CD4-positive, alpha-beta T cell treated with Interleukin-6 at 100 ng/mL for 8 hours (primary cell): ENCODE measurements around the gene PRTG.
"Not testable (repeated sequence)": the region's sequence is repeated elsewhere in the genome, so short reads cannot be mapped to it uniquely, and the experiment has no call there.

Experiments used
- DNase-seq: peaks from one replicate; pipeline ENCODE4 v3.0.0-alpha.2; 2020; ENCODE audit warnings: mixed read lengths, low spot score

The PRTG gene

DNA sequence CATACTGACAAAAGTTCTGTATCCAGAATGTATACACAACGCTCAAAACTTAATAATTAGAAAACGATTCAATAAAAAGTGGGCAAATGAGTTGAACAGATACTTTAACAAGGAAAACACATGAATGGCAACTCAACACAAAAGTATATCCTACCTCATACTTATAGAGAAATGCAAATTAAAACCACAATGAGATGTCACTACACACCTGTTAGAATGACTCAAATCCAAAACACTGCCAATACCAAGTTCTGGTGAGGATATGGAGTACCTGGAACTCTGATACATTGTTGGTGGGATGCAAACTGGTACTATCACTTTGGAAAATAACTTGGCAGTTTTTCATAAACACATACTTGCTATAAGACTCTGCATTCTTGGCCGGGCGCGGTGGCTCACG is 42.1 kb downstream of the PRTG start:
- DNase-seq, result no peak

DNA sequence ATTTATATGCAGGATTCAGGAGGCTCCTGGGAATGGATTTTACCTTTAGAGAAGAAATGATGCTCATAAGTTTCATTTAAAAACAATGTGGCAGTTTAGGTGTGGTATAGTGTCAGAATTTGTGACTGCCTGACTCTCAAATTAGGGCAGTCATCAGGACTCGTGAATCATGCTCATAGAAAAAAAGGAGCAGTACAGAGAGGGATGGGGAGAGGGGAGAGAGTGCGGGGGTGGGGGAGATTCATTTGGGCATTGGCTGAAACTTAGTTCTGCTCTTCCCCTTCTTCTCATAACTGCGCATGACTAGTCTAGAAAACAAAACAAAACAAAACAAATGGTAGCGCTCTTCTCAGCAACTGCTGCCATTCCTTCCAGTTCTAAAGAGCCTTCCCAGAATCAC is 44.3 kb downstream of the PRTG start:
- no peak for DNase-seq

DNA sequence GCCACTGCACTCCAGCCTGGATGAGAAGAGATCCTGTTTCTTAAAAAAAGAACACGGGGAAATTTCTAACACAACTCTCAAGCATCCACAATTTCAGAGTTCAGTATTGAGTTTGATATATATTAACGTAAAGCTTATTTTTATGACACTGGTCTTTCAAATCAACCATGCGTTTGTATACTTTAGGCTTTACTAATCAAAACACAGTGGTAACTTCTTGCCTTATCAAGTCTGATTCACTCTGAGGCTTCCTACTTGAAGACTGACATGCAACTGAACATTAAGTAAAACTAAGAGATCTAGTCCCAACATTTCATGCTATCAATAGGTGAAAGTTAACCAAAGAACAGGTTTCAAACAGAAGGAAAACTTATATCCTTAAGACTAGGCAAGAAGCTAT is 46.7 kb downstream of the PRTG start:
- DNase-seq, result no peak

DNA sequence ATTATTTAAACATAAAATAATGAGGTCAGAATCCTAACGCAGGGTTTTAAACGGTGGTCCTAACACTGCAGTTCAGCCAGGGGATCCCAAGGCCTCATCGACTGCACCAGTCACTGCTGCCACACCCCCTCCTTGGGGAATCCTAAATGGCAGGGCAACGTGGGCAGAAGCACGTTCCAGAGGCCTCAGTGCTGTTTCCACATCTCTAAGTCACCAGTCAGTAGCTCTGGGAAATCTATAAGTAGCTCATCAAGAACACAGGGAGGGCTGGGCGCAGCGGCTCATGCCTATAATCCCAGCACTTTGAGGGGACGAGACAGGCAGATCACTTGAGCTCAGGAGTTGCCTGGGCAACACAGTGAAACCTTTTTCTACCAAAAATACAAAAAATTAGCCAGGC is 47.5 kb downstream of the PRTG start:
- no peak for DNase-seq

DNA sequence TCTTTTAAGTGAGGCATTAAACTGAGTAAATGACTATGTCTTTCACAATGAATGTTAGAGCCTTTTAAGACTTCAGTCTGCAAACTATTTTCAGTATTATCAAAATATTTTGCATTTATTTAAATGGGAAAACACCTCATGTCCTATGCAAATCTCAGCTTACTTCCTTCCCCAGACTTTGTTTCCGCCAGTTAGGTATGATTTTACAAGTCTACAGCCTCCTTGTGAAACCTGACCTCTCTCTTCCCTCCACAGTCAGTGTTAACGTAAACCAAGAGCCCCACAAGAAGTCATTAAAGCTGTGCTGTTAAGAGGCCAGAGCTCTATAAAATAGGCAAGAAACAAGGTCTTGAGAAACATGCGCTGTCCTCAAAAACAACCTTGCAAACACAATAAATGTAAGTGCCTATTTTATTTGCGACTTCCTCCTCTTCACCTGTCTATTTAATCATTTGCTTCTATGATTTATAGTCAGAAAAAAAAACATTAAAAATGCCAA is 48.3 kb downstream of the PRTG start:
- no peak for DNase-seq

DNA sequence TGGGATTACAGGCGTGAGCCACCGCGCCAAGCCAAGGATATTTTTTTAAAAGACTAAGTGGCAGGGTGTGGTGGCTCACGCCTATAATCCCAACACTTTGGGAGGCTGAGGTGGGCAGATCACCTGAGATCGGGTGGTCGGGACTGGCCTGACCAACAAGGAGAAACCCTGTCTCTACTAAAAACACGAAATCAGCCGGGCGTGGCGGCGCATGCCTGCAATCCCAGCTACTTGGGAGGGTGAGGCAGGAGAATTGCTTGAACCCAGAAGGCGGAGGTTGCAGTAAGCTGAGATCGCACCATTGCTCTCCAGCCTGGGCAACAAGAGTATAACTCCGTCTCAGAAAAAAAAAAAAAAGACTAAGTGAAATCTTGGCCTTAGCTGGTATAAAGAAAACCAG is 49.8 kb downstream of the PRTG start:
- DNase-seq, result not testable (repeated sequence)

DNA sequence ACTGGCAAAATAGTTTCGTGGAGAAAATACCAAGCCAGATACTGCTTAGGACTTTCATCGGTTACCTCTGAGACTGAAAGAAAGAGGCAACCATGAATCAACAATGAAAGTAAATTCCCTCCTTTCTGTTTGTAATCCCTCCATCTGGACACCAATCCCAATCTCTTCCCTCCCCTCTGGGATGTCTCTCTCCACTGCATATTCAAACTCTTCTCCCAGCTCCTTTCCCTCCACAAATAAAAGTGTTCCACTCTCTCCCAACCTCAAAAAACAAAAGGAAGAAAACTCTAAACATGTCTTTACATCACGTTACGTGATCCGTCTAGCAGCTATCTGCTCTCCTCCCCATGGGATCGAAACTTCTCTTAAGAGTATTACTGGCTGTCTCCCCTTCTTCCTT is 55.2 kb downstream of the PRTG start:
- DNase-seq, result no peak

DNA sequence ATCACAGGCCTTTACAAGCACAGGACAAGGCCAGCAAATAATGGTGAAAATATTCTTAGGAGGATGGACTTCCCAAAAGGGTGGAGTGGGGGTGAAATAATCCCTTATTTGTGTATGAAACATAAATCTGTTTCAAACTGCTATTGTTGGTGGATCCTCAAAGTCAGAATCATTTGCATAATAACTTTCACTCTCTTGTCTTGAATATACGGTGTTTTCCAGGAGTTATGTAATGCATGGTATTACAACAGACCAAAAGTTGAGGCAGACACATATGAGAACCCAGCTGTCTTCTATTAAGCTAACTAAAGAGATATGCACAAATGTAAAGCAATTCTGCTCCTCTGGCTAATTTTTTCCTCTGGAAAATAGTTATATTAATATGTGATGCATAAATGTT is 57.7 kb downstream of the PRTG start:
- DNase-seq, result no peak

DNA sequence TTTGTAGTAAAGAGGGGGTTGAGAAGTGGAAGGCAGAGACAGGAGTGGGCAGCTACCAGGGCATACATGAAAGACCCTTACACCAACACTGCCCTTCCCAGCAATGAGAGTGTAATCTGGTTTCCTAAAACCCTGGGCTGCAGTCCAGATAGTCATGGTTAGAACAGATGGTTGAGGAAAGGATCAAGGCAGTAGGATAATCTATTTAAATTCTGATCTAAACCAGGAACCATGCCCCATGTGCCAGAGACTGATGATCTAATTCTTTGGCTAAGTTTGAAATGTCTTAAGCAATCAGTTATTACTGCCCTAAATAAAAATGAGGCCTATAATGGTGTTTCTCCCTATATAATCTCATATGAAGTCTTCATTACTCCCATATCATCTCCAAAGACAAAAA is 59.6 kb downstream of the PRTG start:
- no peak for DNase-seq

DNA sequence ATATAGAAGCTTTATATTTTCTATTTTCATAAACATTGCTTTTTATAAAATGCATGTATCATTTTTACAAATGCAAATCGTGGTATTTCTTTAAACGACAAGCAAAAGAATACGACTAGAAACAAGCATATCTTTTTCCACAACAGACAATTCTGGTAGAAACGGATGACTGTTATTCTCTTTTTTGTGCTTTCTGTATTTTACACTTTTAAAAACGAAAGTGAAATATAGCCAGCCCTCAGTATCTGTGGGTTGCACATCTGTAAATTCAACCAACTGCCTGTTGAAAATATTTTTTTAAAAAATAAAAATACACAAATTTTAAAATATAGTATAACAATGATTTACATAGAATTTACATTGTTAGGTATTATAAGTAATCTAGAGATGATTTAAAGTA is 61.3 kb downstream of the PRTG start:
- DNase-seq, result no peak

DNA sequence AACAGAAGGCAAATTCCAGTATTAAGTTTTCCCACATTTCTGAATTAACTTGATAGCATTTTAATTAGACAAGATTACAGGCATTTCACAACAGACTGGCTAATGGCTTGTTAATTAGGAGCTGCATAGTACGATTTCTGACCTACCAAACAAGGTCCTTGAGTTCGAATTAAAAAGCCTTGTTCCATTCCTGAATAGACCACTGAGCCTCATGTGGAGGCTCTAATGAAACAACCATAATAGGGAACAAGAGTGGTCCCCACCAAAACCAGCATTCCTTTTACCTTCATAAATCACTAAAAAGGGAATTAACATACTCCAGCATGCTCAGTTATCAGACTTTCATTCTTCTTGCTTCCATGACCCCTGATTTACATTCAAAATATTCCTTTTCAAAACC is 66.4 kb downstream of the PRTG start:
- no peak for DNase-seq

DNA sequence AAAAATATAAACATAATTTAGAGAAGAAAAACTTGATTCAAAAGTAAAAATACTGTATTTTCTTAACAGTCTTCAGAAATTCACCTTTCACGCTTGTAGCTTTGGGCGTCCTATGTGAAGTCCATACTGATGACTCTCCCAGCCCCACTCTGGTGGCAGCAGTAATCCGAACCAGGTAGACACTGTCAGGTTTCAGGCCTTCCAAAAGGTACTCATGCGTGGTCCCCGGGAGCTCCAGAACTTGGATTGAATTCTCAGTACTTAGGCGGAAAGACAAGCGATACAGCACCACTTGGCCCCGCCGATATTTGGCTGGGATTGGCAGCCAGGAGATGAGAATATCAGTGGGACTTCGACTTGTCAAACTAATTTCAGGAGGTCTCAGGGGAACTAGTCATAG is 69.7 kb downstream of the PRTG start:
- no peak for DNase-seq

DNA sequence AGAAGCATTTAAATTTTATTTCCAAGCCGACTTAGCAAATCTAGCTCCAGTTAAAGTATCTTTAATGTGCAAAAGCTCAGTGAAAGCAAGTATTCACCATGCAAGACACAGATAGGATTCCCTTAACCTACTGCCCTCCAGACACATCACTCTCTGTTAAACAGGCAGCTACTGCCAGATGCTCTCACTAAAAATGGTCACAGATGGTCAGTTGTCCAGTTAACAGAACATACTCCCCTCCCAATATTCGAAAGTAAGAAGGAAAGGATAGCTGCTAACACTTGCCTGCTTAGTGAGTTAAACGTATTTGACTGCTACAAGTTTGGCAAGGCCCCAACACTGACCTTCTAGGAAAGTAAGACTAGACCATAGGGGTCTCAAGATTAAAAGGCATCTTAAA is 73.7 kb downstream of the PRTG start:
- DNase-seq, result no peak

DNA sequence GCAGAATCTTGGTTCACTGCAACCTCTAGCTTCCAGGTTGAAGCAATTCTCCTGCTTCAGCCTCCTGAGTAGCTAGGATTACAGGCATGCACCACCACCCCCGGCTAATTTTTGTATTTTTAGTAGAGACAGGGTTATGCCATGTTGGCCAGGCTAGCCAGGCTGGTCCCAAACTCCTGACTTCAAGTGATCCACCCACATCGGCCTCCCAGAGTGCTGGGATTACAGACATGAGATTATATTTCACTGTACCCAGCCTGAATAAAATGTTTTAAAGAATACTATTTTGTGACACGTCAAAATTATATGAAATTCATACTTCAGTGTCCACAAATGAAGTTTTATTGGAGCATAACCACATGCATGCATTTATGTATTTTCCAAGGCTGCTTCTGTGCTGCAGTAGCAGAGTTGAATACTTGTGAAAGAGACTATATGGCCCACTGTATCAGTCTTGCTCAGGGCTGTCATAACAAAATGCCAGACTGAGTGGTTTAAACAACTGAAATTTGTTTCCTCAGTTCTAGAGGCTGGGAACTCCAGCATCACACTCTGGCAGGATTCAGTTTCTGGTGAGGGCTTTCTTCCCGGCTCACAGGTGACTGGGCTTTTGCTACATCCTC is 77.2 kb downstream of the PRTG start:
- no peak for DNase-seq

DNA sequence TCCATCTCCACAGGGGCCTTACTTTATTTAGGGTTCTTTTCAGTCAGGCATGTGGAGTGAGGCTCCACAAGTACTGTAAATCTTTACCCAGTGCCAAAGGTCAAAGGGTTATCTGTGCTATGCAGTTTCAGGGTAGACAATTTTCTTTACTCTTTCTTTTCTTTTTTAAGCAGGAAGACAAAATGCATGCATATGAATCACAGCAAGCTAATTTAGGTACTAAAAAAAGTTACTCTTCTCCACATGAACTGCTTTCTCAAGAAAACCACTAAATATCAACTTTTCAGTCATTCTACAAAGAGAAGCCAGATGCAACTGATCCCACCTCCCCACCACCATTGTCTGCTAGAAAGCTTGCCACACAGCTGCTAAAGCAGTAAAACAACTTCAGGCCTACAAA is 81.5 kb downstream of the PRTG start:
- DNase-seq, result no peak

DNA sequence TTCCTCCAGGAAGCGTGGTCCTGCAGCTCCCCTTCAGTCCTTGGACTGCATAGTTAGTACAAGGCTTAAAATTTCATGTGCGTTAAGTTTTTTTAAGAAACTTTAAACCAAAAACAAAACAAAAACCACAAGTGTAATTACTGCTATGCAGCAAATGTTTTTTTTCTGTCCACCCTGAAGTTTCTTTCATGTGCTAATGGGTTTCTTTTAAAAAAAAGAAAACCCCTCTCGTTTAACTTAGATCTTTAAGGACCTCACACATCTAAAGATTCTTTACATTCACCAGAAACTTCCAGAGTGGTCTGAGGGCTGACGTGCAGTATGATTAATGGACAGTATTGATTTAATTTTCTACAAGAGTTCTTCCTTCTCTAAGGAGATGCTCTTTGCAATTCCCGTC is 82.8 kb downstream of the PRTG start:
- DNase-seq, result no peak

DNA sequence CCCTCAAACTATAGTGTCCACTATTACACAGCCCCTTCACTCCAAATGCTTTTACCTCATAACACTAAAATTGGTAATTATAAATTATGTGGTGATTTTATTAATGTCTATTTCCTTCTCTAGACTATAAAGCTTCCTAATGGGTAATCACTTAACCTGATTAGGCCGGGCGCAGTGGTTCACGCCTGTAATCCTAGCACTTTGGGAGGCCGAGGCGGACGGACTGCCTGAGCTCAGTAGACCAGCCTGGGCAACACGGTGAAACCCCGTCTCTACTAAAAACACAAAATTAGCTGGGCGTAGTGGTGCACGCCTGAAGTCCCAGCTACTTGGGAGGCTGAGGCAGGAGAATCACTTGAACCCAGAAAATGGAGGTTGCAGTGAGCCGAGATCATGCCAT is 83.5 kb downstream of the PRTG start:
- no peak for DNase-seq

DNA sequence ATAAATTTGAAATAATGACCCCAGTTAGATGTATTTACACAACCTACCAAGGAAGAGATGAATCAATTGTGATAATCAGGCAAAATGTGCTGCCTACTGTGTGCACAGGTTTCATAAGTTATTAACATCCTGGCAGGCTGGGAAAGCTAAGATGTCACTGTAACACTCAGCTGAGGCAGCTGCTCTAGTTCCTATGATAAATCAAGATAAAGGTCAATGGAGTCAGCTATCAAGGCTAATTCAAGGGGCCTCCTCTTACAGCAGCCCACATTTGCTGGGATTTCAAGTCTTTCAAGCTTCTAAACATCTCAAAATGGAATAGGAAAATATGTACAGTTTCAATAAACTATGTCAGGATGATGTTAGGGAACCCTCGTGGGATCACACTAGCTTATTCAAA is 84.1 kb downstream of the PRTG start:
- no peak for DNase-seq

DNA sequence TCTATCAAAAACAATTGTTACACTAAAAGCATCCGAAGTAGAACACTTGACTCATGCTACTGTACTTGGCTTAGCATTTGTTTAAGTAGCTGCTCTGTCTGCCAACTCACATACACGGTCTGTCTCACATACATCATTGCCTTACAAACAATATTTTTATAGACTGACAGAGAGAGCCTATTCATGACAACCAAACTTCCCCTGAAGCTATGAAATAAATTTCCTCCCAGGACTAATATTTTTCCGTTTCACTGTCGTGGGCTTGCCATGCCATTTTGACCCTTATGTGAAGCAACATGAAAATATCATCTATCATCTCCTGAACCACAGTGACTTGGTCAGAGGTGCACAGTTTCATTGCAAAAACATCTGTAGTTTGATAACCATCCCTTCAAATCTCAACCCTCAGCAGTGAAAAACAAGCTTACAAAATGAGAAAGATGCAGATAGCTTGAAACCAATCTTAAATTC is 88.4 kb downstream of the PRTG start:
- DNase-seq, result no peak

DNA sequence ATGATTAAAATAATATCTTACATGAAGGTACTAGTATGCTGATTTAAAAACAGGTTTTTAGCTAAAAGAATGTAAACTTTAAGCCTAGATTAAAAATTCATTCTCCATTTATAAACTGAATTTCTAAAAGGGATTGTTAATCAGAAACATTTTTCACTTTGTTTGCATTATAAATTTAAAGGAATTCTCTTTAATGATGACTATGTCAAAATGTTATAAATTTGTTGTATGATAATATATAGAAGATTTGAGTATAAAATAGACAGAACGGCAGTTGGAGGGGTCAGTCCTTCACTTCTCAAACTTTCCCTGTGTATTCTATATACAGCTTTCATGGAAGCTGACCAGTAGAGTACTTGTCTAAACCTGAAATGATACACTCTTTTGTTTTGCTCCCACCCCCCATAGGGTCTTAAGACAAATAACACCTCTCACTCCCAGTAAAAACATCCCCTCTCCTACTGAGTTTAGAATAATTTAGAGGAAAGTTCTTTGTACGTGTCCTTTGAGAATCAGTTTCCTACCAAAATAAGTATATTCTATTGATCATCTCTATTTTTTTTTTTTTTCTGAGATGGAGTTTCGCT is 90.0 kb downstream of the PRTG start:
- DNase-seq, result no peak

DNA sequence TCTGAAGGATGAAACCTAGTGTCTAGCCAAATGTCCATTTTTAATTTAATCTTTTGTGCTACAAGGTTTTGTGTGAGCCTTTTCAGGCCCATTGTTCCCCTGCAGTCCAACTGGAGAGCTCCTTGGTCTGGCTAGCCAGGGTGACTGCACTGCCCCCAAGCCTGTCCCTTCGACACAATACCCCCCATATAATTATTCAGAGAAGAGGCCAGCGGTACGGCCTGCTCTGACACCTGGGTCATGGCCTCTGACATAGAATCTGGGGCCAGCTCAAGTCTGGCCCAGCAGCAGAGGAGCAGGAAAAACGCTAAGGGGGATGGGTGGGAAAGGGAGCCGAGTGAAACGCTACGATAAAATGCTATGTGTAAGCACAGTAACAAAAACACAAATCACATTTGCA is 90.6 kb downstream of the PRTG start:
- no peak for DNase-seq

DNA sequence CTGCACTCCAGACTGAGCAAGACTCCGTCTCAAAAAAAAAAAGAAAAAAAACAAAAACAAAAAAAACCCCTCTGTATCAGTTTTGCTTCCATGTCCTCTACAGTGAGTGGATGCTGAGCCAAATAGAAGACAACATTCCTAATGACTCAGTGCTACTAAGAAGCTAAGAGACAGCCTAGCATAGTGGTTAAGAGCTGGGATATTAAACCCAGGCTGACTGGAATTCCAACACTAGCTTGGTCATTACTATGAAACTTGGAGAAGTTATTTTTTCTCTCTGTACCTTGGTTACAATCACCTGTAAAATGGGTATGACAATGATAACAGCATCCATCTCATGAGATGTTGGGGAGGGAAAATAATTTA is 93.9 kb downstream of the PRTG start:
- no peak for DNase-seq

DNA sequence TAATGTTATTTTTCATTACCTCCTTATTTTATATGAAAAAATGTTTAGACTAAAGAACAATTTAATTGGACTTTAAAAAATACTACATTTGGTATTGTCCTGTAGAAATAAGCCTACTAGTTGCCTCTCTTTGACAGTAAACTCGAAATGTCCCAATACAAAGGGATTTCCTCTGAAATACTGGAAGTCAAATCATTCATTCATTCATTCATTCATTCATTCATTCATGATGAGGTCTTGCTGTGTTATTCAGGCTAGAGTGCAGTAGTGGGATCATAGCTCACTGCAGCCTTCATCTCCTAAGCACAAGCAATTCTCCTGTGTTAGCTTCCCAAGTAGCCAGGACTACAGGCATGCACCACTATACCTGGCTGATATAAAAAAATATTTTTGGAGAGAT is 104.2 kb downstream of the PRTG start:
- DNase-seq, result no peak

DNA sequence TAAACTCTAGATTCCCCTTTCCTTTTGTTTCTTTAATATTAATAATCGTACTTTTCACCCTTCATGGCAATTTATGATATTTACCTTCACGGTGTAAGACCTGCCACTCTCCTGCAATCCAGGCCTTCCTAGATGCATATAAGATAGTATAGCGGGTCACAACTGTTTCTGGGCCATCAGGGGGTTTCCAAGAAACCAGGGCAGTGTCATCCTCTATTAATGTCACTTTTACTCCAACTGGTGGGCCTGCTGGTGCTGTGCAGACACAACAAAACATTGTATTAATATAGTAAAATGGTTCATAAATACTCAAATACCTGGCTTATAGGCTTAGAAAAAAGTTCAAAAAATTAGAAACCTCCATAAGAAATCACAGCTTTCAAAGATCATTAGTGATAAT is 105.9 kb downstream of the PRTG start:
- DNase-seq, result no peak
